ENCODE data around the gene IYD. TPM values are rescaled to one million over a fixed set of nuclear protein-coding genes. Genes with fewer than 3 reads are reported as not detected.

Gene IYD
- total and polyA plus RNA-seq, 2 donors from 2014 or later = 2.3 to 6.0 TPM

GRCh38 chr6:150327117-150327774 is 41.6 kb upstream of the IYD start:
- TF ChIP-seq, protein P1, sequence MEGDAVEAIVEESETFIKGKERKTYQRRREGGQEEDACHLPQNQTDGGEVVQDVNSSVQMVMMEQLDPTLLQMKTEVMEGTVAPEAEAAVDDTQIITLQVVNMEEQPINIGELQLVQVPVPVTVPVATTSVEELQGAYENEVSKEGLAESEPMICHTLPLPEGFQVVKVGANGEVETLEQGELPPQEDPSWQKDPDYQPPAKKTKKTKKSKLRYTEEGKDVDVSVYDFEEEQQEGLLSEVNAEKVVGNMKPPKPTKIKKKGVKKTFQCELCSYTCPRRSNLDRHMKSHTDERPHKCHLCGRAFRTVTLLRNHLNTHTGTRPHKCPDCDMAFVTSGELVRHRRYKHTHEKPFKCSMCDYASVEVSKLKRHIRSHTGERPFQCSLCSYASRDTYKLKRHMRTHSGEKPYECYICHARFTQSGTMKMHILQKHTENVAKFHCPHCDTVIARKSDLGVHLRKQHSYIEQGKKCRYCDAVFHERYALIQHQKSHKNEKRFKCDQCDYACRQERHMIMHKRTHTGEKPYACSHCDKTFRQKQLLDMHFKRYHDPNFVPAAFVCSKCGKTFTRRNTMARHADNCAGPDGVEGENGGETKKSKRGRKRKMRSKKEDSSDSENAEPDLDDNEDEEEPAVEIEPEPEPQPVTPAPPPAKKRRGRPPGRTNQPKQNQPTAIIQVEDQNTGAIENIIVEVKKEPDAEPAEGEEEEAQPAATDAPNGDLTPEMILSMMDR (IDR thresholded peaks at IDR 0.05; ENCODE audit: borderline replicate concordance, extremely low read depth, insufficient read depth) = no peak
- H3K27ac ChIP-seq (ENCODE audit: low read depth in 2 of 2, low read length in 2 of 2) = no peak overlapping the region
- H3K4me3 ChIP-seq (ENCODE audit: low read length in 3 of 3) = no peak overlapping the region
- no peaks in the 10 kb centered on the region for H3K9me3 ChIP-seq (ENCODE audit: control insufficient read depth in 2 of 3, insufficient read depth in 1 of 3, low read length in 3 of 3)
- FAIRE-seq (no peak), DNase-seq (no peak)
- H3K27me3 ChIP-seq (ENCODE audit: control insufficient read depth, insufficient read depth, low read length) = no peaks in the 10 kb centered on the region
- H3K4me1 ChIP-seq (ENCODE audit: control insufficient read depth in 2 of 3, insufficient read depth in 2 of 3, low read depth in 1 of 3, low read length in 3 of 3) = no peaks in the 10 kb centered on the region
- no peaks in the 10 kb centered on the region for H3K36me3 ChIP-seq (ENCODE audit: control insufficient read depth in 2 of 3, insufficient read depth in 3 of 3, low read length in 3 of 3)
- intact Hi-C loops (cut with DNase I) = no loop called here
- no peak overlapping the region for H3K9ac ChIP-seq (ENCODE audit: low read length in 3 of 3)

GRCh38 chr6:150328744-150329405 is 39.9 kb upstream of the IYD start:
- FAIRE-seq = no peak
- Histone ChIP-seq H3K27me3 (ENCODE audit: control insufficient read depth, insufficient read depth, low read length) (no peaks in the 10 kb centered on the region), H3K9me3 (ENCODE audit: control insufficient read depth in 2 of 3, insufficient read depth in 1 of 3, low read length in 3 of 3) (no peaks in the 10 kb centered on the region), H3K27ac (ENCODE audit: low read depth in 2 of 2, low read length in 2 of 2) (no peak overlapping the region), H3K36me3 (ENCODE audit: control insufficient read depth in 2 of 3, insufficient read depth in 3 of 3, low read length in 3 of 3) (no peaks in the 10 kb centered on the region), H3K4me3 (ENCODE audit: low read length in 3 of 3) (no peak overlapping the region), H3K4me1 (ENCODE audit: control insufficient read depth in 2 of 3, insufficient read depth in 2 of 3, low read depth in 1 of 3, low read length in 3 of 3) (no peaks in the 10 kb centered on the region), H3K9ac (ENCODE audit: low read length in 3 of 3) (no peak overlapping the region)
- TF ChIP-seq, protein P1 (IDR thresholded peaks at IDR 0.05; ENCODE audit: borderline replicate concordance, extremely low read depth, insufficient read depth) = no peak
- intact Hi-C loops (cut with DNase I) = no loop called here
- no peak for DNase-seq

- no peaks in the 10 kb centered on the region for H3K9me3 ChIP-seq (ENCODE audit: control insufficient read depth in 2 of 3, insufficient read depth in 1 of 3, low read length in 3 of 3)
- no peaks in the 10 kb centered on the region for H3K4me1 ChIP-seq (ENCODE audit: control insufficient read depth in 2 of 3, insufficient read depth in 2 of 3, low read depth in 1 of 3, low read length in 3 of 3)
- no peak overlapping the region for H3K27ac ChIP-seq (ENCODE audit: low read depth in 2 of 2, low read length in 2 of 2)
- FAIRE-seq = no peak
- TF ChIP-seq, protein P1 (IDR thresholded peaks at IDR 0.05; ENCODE audit: borderline replicate concordance, extremely low read depth, insufficient read depth) = no peak
- H3K9ac ChIP-seq (ENCODE audit: low read length in 3 of 3) = no peak overlapping the region
- H3K36me3 ChIP-seq (ENCODE audit: control insufficient read depth in 2 of 3, insufficient read depth in 3 of 3, low read length in 3 of 3) = no peaks in the 10 kb centered on the region
- DNase-seq = no peak
- H3K4me3 ChIP-seq (ENCODE audit: low read length in 3 of 3) = no peak overlapping the region
- H3K27me3 ChIP-seq (ENCODE audit: control insufficient read depth, insufficient read depth, low read length) = no peaks in the 10 kb centered on the region
- intact Hi-C loops (cut with DNase I) = loop anchor here (10.0 kb wide), 1 partner anchor 247 kb away; no protein-coding TSS in a partner anchor
Measured at GRCh38 chr6:150331344-150331743, 37.5 kb upstream of the IYD start.
